SK-N-SH (cell line): Measurements from ENCODE around the gene ETV6.

Source experiments
- CTCF ChIP-seq: fragments of 200-600 bp; sonication (generic); IDR thresholded peaks from 2 replicates; pipeline ENCODE4 v1.6.1; 2017; ENCODE audit warnings: antibody characterized with exemption, mild to moderate bottlenecking, moderate library complexity
- ELF1 ChIP-seq: IDR thresholded peaks from 2 replicates; pipeline ENCODE4 v1.4.0; 2012
- EZH2phosphoT487 ChIP-seq: fragments of 200-600 bp; sonication (generic); IDR thresholded peaks from 2 replicates; pipeline ENCODE4 v1.6.1; 2017; ENCODE audit warnings: low read depth, mixed run types, mild to moderate bottlenecking, antibody characterized with exemption, moderate library complexity, borderline replicate concordance
- JUND ChIP-seq: IDR thresholded peaks from 2 replicates; pipeline ENCODE4 v1.4.0; 2012
- MAX ChIP-seq: IDR thresholded peaks from 2 replicates; pipeline ENCODE4 v1.4.0; 2012; ENCODE audit warnings: low read depth
- MXI1 ChIP-seq: IDR thresholded peaks from 2 replicates; pipeline ENCODE4 v1.6.1; 2012; ENCODE audit warnings: mild to moderate bottlenecking, low read depth, low read length, improper control_type of control experiment
- POLR2AphosphoS5 ChIP-seq: IDR thresholded peaks from 2 replicates; pipeline ENCODE4 v1.6.1; 2012; ENCODE audit warnings: low read depth, low read length
- RXRA ChIP-seq: IDR thresholded peaks from 2 replicates; pipeline ENCODE4 v1.4.0; 2012; ENCODE audit warnings: low read depth, mild to moderate bottlenecking, borderline replicate concordance
- YY1 ChIP-seq: IDR thresholded peaks from 2 replicates; pipeline ENCODE4 v1.4.0; 2012; ENCODE audit warnings: low read depth, mild to moderate bottlenecking

GRCh38 chr12:11847539-11847938, 198.1 kb downstream of the ETV6 start:
- TF ChIP-seq CTCF (no peak), MXI1 (no peak), ELF1 (no peak), YY1 (no peak), MAX (no peak), EZH2phosphoT487 (no peak), POLR2AphosphoS5 (no peak), JUND (no peak), RXRA (no peak)
